ENCODE results near the gene ZRANB3.

Gene ZRANB3

GRCh38 chr2:135159191-135159590, 371.8 kb downstream of the ZRANB3 start:
- H3K27me3 ChIP-seq (ENCODE audit: insufficient read depth, insufficient read length): no peaks in the 10 kb centered on the region
- H3K9ac ChIP-seq (ENCODE audit: insufficient read length, low read depth): no peak overlapping the region
- H3K36me3 ChIP-seq (ENCODE audit: insufficient read depth, insufficient read length, low read length): peaks cover 71% of the 10 kb centered on the region
- H3K4me1 ChIP-seq (ENCODE audit: insufficient read depth, insufficient read length): no peaks in the 10 kb centered on the region
- no peak overlapping the region for H3K4me3 ChIP-seq (ENCODE audit: insufficient read length, low read depth)
- TF ChIP-seq SUZ12 (IDR thresholded peaks at IDR 0.05; ENCODE audit: extremely low read depth, insufficient read depth, insufficient read length): no peak
- no peak for TF ChIP-seq ZNF274 (IDR thresholded peaks at IDR 0.05; ENCODE audit: low read depth, low read length)
- TF ChIP-seq YY1 (IDR thresholded peaks at IDR 0.05; ENCODE audit: insufficient read depth, insufficient read length): no peak
- no peak for DNase-seq (ENCODE audit: low read depth, low spot score)
- no peaks in the 10 kb centered on the region for H3K9me3 ChIP-seq (ENCODE audit: insufficient read depth, low read length)

GRCh38 chr2:135157856-135158255, 373.2 kb downstream of the ZRANB3 start:
- no peak for DNase-seq (ENCODE audit: low read depth, low spot score)
- Histone ChIP-seq H3K4me1 (ENCODE audit: insufficient read depth, insufficient read length) (no peaks in the 10 kb centered on the region), H3K27me3 (ENCODE audit: insufficient read depth, insufficient read length) (no peaks in the 10 kb centered on the region), H3K9ac (ENCODE audit: insufficient read length, low read depth) (no peak overlapping the region), H3K36me3 (ENCODE audit: insufficient read depth, insufficient read length, low read length) (peaks cover 71% of the 10 kb centered on the region), H3K9me3 (ENCODE audit: insufficient read depth, low read length) (no peaks in the 10 kb centered on the region), H3K4me3 (ENCODE audit: insufficient read length, low read depth) (no peak overlapping the region)
- TF ChIP-seq YY1 (IDR thresholded peaks at IDR 0.05; ENCODE audit: insufficient read depth, insufficient read length) (no peak), ZNF274 (IDR thresholded peaks at IDR 0.05; ENCODE audit: low read depth, low read length) (no peak), SUZ12 (IDR thresholded peaks at IDR 0.05; ENCODE audit: extremely low read depth, insufficient read depth, insufficient read length) (no peak)

GRCh38 chr2:135154962-135155361, 376.1 kb downstream of the ZRANB3 start:
- Histone ChIP-seq H3K4me1 (ENCODE audit: insufficient read depth, insufficient read length) (no peaks in the 10 kb centered on the region), H3K9ac (ENCODE audit: insufficient read length, low read depth) (no peak overlapping the region), H3K36me3 (ENCODE audit: insufficient read depth, insufficient read length, low read length) (peaks cover 88% of the 10 kb centered on the region), H3K4me3 (ENCODE audit: insufficient read length, low read depth) (no peak overlapping the region), H3K27me3 (ENCODE audit: insufficient read depth, insufficient read length) (no peaks in the 10 kb centered on the region), H3K9me3 (ENCODE audit: insufficient read depth, low read length) (no peaks in the 10 kb centered on the region)
- no peak for TF ChIP-seq ZNF274 (IDR thresholded peaks at IDR 0.05; ENCODE audit: low read depth, low read length)
- no peak for TF ChIP-seq SUZ12 (IDR thresholded peaks at IDR 0.05; ENCODE audit: extremely low read depth, insufficient read depth, insufficient read length)
- no peak for TF ChIP-seq YY1 (IDR thresholded peaks at IDR 0.05; ENCODE audit: insufficient read depth, insufficient read length)
- no peak for DNase-seq (ENCODE audit: low read depth, low spot score)

- TF ChIP-seq SUZ12 (IDR thresholded peaks at IDR 0.05; ENCODE audit: extremely low read depth, insufficient read depth, insufficient read length) (no peak), ZNF274 (IDR thresholded peaks at IDR 0.05; ENCODE audit: low read depth, low read length) (no peak), YY1 (IDR thresholded peaks at IDR 0.05; ENCODE audit: insufficient read depth, insufficient read length) (no peak)
- no peaks in the 10 kb centered on the region for H3K27me3 ChIP-seq (ENCODE audit: insufficient read depth, insufficient read length)
- H3K4me3 ChIP-seq (ENCODE audit: insufficient read length, low read depth): no peak overlapping the region
- no peak for DNase-seq (ENCODE audit: low read depth, low spot score)
- no peak overlapping the region for H3K9ac ChIP-seq (ENCODE audit: insufficient read length, low read depth)
- H3K4me1 ChIP-seq (ENCODE audit: insufficient read depth, insufficient read length): no peaks in the 10 kb centered on the region
- no peaks in the 10 kb centered on the region for H3K9me3 ChIP-seq (ENCODE audit: insufficient read depth, low read length)
- peaks cover 68% of the 10 kb centered on the region for H3K36me3 ChIP-seq (ENCODE audit: insufficient read depth, insufficient read length, low read length)
Observed at GRCh38 chr2:135152361-135152760, 378.7 kb downstream of the ZRANB3 start.

GRCh38 chr2:135151615-135152014, 379.4 kb downstream of the ZRANB3 start:
- DNase-seq (ENCODE audit: low read depth, low spot score): no peak
- Histone ChIP-seq H3K36me3 (ENCODE audit: insufficient read depth, insufficient read length, low read length) (peaks cover 62% of the 10 kb centered on the region), H3K27me3 (ENCODE audit: insufficient read depth, insufficient read length) (no peaks in the 10 kb centered on the region), H3K9me3 (ENCODE audit: insufficient read depth, low read length) (no peaks in the 10 kb centered on the region), H3K4me1 (ENCODE audit: insufficient read depth, insufficient read length) (no peaks in the 10 kb centered on the region), H3K9ac (ENCODE audit: insufficient read length, low read depth) (no peak overlapping the region), H3K4me3 (ENCODE audit: insufficient read length, low read depth) (no peak overlapping the region)
- no peak for TF ChIP-seq SUZ12 (IDR thresholded peaks at IDR 0.05; ENCODE audit: extremely low read depth, insufficient read depth, insufficient read length)
- TF ChIP-seq ZNF274 (IDR thresholded peaks at IDR 0.05; ENCODE audit: low read depth, low read length): no peak
- no peak for TF ChIP-seq YY1 (IDR thresholded peaks at IDR 0.05; ENCODE audit: insufficient read depth, insufficient read length)

- Histone ChIP-seq H3K27me3 (ENCODE audit: insufficient read depth, insufficient read length) (no peaks in the 10 kb centered on the region), H3K9me3 (ENCODE audit: insufficient read depth, low read length) (no peaks in the 10 kb centered on the region), H3K4me3 (ENCODE audit: insufficient read length, low read depth) (no peak overlapping the region), H3K36me3 (ENCODE audit: insufficient read depth, insufficient read length, low read length) (peaks cover 57% of the 10 kb centered on the region), H3K9ac (ENCODE audit: insufficient read length, low read depth) (no peak overlapping the region), H3K4me1 (ENCODE audit: insufficient read depth, insufficient read length) (no peaks in the 10 kb centered on the region)
- TF ChIP-seq YY1 (IDR thresholded peaks at IDR 0.05; ENCODE audit: insufficient read depth, insufficient read length): no peak
- no peak for TF ChIP-seq ZNF274 (IDR thresholded peaks at IDR 0.05; ENCODE audit: low read depth, low read length)
- no peak for TF ChIP-seq SUZ12 (IDR thresholded peaks at IDR 0.05; ENCODE audit: extremely low read depth, insufficient read depth, insufficient read length)
- DNase-seq (ENCODE audit: low read depth, low spot score): no peak
Observed at GRCh38 chr2:135150725-135151124, 380.3 kb downstream of the ZRANB3 start.

- no peak overlapping the region for H3K9ac ChIP-seq (ENCODE audit: insufficient read length, low read depth)
- no peaks in the 10 kb centered on the region for H3K9me3 ChIP-seq (ENCODE audit: insufficient read depth, low read length)
- no peak for TF ChIP-seq ZNF274 (IDR thresholded peaks at IDR 0.05; ENCODE audit: low read depth, low read length)
- TF ChIP-seq SUZ12 (IDR thresholded peaks at IDR 0.05; ENCODE audit: extremely low read depth, insufficient read depth, insufficient read length): no peak
- TF ChIP-seq YY1 (IDR thresholded peaks at IDR 0.05; ENCODE audit: insufficient read depth, insufficient read length): no peak
- H3K27me3 ChIP-seq (ENCODE audit: insufficient read depth, insufficient read length): no peaks in the 10 kb centered on the region
- no peak overlapping the region for H3K4me3 ChIP-seq (ENCODE audit: insufficient read length, low read depth)
- H3K4me1 ChIP-seq (ENCODE audit: insufficient read depth, insufficient read length): no peaks in the 10 kb centered on the region
- peaks cover 47% of the 10 kb centered on the region for H3K36me3 ChIP-seq (ENCODE audit: insufficient read depth, insufficient read length, low read length)
- no peak for DNase-seq (ENCODE audit: low read depth, low spot score)
Observed at GRCh38 chr2:135149251-135149650, 381.8 kb downstream of the ZRANB3 start.

Measured in NT2/D1 (cell line).